NT2/D1 (cell line): ENCODE results near the gene XPNPEP2.

Experiments used
- YY1 ChIP-seq: IDR thresholded peaks from 2 replicates; pipeline ENCODE4 v1.6.1; 2011; ENCODE audit not compliant: insufficient read length, insufficient read depth
- ZNF274 ChIP-seq: IDR thresholded peaks from 2 replicates; pipeline ENCODE4 v1.6.1; 2011; ENCODE audit warnings: mild to moderate bottlenecking, low read depth, low read length

- TF ChIP-seq YY1 (no peak), ZNF274 (no peak)
Observed at GRCh38 chrX:129779086-129779672, 40.4 kb downstream of the XPNPEP2 start.
